ENCODE data around the gene EFNA5.

The EFNA5 gene

DNA sequence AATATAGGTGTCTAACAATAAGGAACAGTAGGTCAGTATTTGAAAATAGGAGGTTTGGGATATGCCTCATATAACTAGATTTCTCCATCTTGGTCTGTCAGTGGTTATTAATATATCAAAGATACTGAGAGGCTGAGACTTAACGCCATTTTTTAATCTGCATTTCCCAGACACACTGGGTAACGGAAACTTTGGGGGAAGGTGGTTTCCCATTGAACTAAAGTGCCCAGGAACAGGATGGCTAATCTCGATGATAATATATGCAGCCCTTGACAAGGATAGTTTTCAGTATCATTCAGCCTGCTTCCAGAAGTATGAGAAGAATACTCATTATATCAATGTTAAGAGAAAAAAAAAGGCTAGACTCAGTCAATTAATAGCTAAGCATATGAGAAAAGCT lies 30.7 kb downstream of the EFNA5 start:
- DNase-seq (ENCODE audit: low spot score) = no peak

DNA sequence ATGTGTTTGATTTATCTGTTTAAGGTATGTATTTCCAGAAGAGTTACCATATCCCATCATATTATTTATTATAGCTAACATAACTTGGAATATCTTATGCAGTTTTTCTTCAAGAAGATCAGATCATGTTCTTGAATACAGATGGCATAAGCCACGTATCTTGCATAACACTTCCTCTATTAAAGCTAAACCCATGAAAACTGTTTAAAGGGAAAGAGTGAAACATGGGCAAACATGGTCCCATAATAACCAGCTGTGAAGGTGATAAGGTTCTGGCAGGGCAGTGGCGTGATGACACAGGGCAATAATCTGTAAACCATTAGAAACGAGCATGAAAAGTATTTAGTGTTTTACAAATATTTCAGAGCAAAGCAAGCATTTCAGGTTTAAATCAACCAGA lies 34.2 kb downstream of the EFNA5 start:
- no peak for DNase-seq (ENCODE audit: low spot score)

DNA sequence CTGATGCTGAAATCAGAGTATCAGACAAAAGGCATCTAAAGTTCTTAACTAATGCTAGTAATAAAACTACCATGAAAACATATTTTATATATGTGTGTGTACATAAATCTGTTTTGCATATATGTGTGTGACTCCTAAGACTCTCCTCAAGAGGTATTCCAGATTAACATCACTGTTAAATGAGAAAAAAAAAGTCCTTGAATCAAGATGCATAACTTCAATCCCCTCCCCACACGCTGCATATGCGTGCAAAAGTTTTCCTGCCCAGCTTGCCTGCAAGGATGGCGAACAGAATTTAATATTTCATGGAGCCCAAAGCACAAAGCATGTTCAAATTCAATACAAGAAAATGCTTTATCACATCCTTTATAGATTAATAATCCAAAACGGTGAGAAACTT lies 34.7 kb downstream of the EFNA5 start:
- DNase-seq (ENCODE audit: low spot score) = no peak

DNA sequence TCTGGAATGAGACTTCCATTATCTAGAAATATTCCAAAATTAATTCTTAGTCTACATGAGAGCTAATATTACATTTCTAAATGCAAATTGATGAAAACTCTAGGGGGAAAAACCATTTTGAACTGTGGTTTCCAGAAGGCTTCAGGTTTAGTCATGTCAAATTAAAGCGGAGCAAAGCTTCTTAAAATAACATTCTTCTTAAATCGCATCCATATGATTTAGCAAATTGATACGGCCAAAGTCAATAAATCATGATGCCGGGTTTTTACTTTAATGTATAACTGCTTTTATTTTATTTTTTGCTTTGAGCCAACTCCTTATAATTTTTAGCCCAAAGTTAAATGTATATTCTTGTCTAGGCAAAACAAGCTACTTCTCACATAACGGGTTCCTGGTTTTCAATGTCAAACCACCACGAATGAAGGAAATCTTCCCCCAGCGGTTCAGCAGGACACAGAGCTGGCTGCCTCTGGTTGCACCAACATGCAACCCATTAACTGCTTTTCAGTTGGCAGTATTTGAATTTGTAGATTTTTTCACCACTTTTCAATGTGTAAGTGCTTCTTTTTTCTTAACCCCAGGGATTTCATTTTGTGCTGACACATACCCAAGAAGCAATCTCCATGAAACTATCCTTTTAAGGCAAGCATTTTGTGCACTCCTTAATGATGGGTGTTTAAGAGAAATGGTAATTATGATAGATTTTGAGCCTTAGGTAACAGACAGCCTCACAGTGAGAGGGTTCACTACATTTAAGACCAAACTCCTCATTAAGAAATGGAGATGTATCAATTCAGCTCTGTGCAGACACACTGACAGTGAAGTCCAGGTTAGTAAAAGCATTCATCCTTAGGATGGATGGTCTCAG lies 35.5 kb downstream of the EFNA5 start:
- no peak for DNase-seq (ENCODE audit: low spot score)

DNA sequence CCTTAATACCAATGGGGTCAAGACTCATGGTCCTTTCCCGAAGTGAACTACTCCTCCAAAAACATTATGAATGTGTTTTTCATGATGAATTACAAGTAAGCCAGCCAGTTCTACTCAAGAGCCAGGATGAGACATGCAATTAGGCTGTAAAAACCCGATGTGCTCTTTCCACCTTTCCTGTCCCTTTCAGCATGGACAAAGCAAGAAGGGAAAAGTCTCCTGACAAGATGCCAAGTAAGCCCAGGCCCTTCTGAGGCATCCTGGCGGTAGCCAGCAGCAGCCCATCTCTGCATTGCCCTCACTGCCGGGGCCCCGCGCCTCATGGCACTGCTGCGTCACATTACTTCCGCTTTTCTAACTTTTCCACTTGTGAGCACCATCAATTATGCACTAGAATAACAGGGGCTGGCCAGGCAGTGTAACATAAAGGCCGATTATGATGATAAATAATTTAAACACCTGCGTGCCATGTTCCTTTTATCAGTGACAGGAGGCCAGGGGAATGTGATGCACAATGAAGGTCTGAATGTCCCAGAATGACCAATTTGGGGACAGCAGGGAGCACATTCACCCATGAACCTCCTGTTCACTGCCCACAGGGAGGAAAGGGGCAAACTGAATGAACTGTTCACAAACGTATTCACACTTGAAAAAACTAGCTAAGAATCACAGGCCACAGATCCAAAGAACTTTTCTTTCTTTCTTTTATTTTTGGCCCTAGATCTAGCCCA lies 37.4 kb downstream of the EFNA5 start:
- no peak for DNase-seq (ENCODE audit: low spot score)

DNA sequence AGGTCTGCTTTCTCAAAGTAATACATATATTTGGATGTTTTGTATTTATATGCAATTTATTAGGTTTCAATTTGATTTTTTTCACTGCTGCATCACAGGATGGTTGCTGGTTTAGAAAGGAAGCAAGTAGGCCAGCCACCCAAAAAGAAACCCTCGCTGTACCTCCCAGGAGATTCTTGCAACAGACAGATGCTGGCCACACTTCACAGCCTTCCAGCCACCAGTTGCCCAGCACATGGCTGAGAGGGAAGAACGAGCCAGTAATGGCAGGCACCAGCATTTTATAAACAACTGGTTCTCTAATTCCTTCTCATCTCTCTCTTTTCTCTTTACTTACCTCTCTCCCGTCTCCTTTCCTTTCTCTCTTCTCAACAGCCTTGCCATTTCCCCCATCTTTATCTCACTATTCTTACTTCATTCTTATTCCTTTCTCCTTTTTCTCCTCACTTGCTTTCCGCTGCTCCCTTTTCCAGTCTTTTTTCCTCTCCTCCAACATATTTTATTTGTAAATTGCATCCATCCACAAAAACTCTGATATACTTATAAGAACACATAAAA lies 38.9 kb downstream of the EFNA5 start:
- DNase-seq (ENCODE audit: low spot score) = no peak

DNA sequence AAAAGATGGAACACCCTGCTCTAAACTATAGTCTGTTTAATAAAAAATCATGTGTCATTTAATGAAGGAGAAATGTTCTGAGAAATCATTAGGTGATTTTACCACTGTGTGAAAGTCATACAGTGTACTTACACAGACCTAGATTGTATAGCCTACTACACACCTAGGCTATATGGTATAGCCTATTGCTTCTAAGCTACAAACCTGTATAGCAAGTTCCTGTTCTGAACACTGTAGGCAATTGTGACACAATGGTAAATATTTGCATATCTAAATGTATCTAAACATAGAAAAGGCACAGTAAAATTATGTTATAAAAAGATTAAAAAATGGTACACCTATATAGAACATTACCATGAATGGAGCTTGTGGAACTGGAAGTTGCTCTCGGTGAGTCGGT lies 40.6 kb downstream of the EFNA5 start:
- no peak for DNase-seq (ENCODE audit: low spot score)

DNA sequence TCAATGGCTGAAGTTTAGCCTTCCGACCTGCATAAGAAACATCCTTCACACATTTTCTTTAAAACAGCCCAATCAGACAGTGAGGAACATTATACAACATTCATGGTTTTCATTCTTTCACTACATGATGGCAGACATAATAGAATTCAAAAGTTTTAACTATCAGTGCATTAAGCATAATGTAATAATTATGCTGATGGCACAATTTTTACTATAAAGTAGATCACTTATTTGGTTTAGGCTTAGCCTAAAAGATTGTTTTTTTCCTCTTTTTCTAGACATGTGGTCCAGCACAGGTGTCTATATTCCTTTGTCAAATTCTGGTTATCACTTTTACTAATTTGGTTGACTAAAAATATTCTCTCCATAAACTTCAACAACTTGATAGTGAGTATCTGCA lies 46.5 kb downstream of the EFNA5 start:
- DNase-seq (ENCODE audit: low spot score) = no peak

DNA sequence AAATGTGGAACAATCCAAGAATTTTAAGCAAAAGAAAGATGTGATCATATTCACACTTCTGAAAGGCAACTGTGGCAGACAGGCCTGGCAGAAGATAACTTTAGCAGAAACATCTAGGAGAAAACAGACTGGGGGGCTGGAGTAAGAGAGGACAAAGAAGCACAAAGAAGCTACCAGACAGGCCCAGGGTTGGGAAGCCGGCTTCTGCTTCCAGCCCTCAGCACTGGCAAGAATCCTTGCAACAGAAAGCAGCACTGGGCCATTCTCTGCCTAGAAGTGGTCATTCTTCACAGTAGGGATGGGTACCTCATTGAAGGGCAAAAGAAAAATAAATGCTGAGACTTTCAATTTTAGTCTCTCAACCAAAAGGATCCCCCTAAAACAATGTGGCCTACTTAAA lies 49.6 kb downstream of the EFNA5 start:
- DNase-seq (ENCODE audit: low spot score) = no peak

DNA sequence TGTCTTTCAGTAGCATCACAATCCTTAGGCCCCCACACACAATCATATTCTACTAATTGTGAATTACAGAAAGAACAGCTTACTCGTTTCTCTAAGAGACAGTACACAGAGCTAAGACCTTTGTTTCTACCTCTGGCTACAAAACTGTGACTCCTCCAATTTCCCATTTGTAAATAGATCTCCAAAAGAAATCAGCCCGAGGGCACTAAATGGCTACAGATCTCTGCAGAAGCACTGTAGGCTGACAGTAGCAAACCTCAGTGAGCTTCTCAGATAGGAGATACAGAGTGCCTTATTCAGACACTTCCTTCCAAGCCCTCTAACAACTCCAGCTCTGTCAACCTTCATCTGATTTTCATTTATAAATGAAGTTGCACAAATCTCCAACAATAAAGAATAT lies 51.0 kb downstream of the EFNA5 start:
- DNase-seq (ENCODE audit: low spot score) = no peak

DNA sequence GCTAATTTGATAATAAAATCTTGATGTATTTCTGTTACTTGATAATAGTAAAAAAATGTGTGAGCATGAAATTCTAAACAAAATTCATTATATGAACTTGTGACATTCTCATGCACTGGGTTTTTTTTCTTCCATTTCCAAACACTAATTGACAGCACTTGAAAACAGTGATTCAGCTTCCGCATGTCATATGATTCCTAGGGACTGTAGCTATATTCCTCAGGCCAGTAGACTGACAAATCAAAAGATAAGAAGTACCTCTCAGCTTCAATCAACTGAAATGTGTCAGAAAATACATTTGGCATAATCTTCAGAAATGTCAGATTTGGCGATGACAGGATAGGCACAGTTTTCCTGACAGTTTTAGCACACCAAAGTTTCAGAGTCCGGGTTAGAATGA lies 52.5 kb downstream of the EFNA5 start:
- no peak for DNase-seq (ENCODE audit: low spot score)

DNA sequence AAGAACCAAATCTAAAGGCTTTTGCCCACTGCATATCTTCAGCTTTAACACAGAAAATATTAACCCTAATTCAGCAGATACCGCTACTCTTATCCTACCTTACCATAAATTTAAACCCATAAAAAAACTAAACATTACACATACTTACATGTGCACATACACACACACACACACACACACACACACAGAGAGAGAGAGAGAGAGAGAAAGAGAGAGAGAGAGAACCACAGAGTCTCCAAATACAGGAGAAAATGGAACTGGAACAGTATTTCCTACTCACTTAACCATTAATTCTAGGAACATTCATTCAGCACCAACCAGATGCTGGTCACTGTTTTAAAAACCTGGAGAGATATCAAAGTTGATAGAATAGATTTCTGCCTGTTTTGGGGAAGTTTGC lies 53.7 kb downstream of the EFNA5 start:
- no peak for DNase-seq (ENCODE audit: low spot score)

DNA sequence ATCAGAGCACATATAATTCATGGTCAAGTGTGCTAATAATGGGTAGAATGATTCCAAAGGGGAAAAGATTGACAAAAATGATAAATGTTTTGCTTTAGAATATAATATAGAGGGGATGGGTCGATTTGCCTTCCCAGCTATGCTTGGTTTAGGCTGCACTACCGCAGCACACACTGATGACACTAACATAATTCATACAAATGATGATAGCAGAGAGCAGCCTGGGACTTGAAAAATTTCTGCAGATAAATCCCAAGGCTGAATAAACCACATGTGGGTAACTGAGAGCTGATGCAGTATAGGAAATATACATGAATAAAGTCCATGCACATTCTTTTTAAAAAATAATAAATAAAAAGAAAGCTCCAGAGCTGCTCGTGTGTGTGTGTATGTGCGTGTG lies 54.5 kb downstream of the EFNA5 start:
- DNase-seq (ENCODE audit: low spot score) = no peak

DNA sequence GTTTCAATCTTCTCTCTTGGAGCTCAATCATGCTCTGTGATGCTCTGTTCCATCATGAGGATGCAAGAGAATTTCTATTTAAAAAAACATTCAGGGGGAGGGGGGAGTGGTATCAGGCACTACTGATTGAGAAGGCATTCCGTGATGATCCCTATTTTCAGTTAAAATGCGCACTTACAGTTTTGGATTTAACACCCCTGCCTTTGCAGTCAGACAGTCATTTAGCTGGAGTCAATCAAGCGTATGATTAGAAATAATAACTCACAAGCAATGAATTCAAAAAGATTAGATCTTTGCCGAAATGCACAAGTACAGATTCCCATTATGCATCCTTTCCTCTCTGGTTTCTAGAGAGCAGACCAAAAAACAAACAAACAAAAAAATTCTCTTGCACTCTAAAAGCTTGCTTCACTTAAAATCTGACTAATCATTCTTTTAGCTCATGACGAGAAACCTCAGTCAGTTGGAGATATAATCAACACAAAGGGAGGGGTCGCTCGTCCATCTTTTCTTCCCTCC lies 55.4 kb downstream of the EFNA5 start:
- no peak for DNase-seq (ENCODE audit: low spot score)

DNA sequence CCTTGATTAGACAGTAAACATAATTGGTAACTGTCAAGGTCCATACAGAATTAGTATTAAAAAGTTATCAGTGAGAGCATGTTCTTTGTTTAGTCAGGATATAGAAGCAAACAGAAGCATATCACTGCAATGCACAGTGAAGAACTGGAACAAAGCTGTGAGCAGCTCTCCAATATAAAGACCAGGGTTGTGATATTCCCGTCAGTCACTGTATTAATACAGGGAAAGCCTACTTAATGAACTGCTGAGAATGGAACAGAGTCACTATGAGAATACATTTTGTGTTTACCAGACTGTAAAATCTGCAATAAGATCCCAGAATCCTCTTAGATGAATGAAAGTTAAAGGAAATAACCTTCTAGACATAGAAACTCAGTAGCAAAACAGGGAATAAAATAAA lies 58.2 kb downstream of the EFNA5 start:
- DNase-seq (ENCODE audit: low spot score) = no peak

DNA sequence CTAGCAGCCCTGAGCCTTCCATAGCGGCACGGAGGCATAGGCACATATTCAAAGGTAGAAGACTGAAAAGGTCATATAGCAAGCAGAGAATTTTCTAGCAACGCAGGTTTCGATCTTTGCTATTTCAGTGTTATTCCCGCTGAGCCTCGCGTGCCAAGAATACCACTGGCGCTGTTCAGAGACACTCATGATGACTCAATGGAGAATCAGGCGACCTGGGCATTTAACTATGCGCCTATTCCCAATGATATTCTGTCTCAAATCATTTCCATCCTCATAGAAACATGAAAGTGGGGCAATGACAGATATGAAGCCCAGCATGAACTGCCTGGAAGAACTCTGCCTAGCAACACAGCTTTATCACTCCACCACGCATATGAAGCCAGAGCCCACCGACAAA lies 59.9 kb downstream of the EFNA5 start:
- no peak for DNase-seq (ENCODE audit: low spot score)

DNA sequence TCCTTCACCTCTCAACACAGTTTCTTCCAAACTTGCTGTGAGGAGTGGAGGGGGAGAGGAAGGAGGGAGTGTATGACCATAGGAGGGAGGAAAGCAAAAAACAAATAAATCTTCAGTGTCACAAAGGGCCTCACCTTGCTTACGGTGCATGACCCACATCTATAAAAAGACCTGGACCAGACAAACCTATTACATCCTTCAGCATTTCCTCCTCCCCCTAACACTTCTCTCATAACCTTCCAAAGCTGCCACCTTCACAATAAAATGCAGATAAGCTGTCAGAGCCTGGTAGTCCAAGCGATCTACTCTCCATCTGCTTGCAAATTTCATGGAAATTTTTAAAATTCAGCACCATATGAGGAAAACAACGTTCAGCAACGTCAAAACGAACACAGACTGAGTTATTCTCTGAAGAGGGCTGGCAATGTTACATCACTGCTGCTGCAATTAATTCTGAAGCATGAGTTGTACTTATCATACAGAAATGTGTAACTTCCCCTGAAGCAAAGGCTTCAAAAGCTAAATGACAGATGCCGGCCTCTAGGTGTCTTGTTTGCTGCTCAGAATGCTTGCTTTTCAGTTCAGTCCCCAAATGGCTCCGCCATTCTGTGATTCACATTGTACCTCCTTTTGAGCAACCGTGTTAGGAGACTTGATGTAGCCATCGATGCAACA lies 62.9 kb downstream of the EFNA5 start:
- no peak for DNase-seq (ENCODE audit: low spot score)

DNA sequence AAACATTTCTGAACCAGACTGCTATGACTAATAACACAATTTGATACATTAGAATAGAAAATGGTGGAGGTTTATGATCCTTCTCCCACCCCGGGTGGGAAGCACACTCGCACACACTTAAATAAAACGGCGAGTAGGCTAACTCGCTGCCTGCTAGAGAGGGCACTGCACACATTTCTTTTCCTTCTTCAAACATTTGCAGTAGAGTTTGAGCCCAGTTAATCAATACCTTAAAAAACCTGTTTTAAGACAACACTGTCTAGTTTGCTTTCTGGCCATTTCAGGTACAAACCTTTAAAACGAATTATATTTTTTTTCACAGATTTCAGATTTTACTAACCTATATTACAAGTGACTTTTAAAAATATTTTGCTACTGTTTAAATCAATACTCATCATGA lies 63.5 kb downstream of the EFNA5 start:
- no peak for DNase-seq (ENCODE audit: low spot score)

DNA sequence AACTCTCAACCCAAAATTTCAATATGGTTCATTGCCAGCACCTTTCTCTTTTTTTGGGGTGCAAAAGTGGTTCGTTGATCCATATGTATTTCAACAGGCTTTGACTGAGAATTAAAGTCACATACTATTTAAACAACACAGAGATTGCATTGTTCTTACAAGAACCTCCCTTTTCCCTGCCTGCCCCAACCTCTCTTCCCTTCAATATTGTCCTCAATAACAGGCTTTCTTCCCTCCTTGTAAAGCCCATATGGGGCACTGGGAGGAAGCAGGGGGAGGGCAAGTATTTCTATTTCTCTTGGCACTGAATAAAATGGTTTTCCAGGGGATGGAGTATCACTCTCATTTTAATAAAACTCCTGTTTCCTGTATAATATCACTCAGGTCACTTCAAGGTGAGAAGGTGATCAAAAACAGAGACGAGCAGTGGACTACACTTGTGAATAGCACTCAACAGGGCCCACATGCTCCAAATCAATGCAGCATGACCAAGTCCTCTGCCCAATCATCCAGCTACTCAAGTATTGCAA lies 65.1 kb downstream of the EFNA5 start:
- no peak for DNase-seq (ENCODE audit: low spot score)

DNA sequence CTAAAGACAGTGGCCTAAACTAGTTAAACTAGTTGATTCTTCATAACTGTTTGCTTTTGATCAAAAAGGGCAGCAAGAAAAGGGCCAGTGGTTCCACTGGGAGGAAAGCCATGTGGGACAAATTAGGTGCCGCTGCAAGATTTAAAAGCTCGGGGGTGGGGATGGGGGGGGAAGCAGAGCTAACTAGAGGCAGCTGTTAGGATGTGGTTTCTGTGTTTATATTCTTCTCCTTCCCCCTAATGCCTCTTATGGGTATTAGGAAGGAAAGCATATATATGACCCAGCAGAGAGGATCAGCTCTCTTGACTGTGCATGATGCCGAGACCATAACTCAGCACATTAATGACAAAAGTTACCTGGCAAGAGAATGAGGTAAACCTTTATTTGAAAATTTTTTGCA lies 65.7 kb downstream of the EFNA5 start:
- no peak for DNase-seq (ENCODE audit: low spot score)

DNA sequence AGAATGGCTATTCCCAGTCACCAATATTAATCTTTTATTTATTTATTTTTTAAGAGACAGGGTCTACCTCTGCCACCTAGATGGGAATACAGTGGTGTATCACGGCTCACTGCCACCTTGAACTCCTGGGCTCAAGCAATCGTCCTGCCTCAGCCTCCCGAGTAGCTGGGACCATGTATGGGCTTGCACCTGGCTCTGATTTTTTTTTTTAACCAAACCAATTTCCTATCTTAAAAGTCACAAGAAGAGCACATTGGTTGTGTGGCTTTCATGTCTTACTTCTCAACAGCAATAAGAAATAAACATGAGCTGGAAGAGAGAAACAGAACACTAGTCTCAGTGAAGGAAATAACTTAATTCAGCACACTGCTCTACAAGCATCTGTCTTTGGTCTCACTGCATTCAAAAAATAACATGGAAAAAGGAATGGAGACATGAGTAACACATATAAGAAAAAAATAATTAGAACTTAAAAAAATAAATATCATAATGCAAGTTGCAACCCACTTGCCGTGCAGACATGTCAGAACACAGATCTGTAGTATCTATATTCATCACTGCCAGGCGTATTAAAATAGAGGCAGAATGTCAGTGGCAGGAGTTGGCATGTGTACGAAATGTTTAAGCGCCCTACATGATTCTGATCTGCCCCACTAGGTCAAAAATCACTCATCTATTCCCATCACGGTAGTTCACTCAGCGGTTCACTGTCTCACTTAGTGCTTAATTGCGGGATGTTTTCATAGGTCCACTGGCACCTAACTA lies 66.4 kb downstream of the EFNA5 start:
- no peak for DNase-seq (ENCODE audit: low spot score)

DNA sequence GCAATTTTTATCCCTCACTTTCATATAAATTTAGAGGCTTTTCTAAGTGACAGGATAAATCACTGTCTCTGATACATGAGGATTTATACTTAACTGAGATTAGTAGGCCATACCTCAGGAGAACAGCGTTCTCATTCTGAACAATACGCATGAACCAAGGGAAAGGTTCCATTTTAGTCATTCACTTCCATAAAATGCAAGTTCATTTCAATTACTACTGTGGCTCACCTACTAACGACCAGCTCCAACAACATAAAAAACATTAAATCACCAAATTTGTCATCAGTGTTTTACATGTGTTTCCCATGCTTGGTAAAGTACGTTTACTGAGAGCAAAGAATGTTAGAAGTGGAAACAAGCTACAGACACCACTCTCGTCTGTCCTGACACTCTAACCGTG lies 67.4 kb downstream of the EFNA5 start:
- no peak for DNase-seq (ENCODE audit: low spot score)

All from left forelimb (tissue), 1 donor.